ENCODE data around the gene PNPLA8. TPM values are rescaled to one million over a fixed set of nuclear protein-coding genes. Genes with fewer than 3 reads are reported as not detected.

PNPLA8 gene
- polyA plus RNA-seq, 1 experiment: 26.7 TPM

DNA sequence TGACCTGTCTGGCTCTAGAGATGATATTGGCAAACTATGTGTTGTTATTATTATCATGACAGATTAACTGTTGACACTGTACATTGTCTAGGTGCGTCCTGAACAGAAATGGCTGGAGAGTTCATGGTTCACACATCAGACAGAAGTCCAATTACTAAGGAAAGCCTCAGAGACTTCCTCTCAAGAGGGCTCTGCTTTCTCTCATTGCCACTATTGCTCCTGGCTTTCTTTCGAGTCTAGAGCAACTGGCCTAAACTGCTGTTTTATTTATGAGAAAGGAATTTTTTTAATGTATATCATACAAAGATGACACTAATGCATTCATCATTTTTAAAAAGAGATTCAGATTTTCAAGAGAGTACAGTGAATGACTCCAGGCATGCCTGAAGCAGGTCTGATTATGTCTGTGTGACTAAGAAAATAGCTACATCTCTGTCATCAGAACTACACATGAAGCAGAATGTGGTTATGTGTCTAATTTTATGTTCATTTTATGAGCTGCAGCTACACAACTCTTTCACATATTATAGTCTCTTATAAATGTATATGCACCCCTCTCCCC, 100.1 kb downstream of the PNPLA8 start:
- ChIA-PET CTCF (no interaction called here), POLR2A (no interaction called here)
- Histone ChIP-seq H3K4me3 (ENCODE audit: low read depth, low read length) (no peak overlapping the region), H3K27ac (ENCODE audit: low read depth, low read length) (no peak overlapping the region), H3K27me3 (ENCODE audit: control insufficient read depth, insufficient read depth, low read length) (no peaks in the 10 kb centered on the region), H3K9me3 (ENCODE audit: control insufficient read depth, insufficient read depth, low read length) (no peaks in the 10 kb centered on the region)
- TF ChIP-seq, protein P1, sequence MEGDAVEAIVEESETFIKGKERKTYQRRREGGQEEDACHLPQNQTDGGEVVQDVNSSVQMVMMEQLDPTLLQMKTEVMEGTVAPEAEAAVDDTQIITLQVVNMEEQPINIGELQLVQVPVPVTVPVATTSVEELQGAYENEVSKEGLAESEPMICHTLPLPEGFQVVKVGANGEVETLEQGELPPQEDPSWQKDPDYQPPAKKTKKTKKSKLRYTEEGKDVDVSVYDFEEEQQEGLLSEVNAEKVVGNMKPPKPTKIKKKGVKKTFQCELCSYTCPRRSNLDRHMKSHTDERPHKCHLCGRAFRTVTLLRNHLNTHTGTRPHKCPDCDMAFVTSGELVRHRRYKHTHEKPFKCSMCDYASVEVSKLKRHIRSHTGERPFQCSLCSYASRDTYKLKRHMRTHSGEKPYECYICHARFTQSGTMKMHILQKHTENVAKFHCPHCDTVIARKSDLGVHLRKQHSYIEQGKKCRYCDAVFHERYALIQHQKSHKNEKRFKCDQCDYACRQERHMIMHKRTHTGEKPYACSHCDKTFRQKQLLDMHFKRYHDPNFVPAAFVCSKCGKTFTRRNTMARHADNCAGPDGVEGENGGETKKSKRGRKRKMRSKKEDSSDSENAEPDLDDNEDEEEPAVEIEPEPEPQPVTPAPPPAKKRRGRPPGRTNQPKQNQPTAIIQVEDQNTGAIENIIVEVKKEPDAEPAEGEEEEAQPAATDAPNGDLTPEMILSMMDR (IDR thresholded peaks at IDR 0.05; ENCODE audit: low read depth, low read length): no peak
- DNase-seq (ENCODE audit: low read depth, low spot score): no peak

DNA sequence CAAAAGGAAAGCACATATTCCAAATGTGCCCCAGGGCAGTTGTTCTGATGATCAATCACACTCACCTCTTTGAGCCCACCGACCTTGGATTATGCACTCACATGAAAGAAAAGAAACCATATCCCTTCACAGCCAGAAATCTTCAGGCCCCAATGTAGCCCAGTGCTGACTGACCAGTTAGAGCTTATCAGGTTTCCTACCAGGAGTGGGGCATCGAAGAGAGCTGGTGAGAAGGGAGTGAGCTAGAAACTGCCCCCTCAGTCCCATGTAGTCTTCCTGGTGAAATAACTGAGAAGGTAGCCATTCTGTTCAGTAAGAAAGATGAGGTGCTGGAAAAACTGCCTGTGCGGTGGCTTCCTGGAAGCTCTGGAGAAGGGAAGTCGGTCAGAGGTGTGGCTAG, 101.9 kb downstream of the PNPLA8 start:
- H3K27me3 ChIP-seq (ENCODE audit: control insufficient read depth, insufficient read depth, low read length): no peaks in the 10 kb centered on the region
- ChIA-PET CTCF (interaction anchor here (1.7 kb wide), 1 partner anchor 73 kb away, joined by 5 read pairs; no protein-coding TSS in a partner anchor), POLR2A (no interaction called here)
- no peak overlapping the region for H3K27ac ChIP-seq (ENCODE audit: low read depth, low read length)
- no peak overlapping the region for H3K4me3 ChIP-seq (ENCODE audit: low read depth, low read length)
- no peak for DNase-seq (ENCODE audit: low read depth, low spot score)
- TF ChIP-seq, protein P1 (IDR thresholded peaks at IDR 0.05; ENCODE audit: low read depth, low read length): no peak
- no peaks in the 10 kb centered on the region for H3K9me3 ChIP-seq (ENCODE audit: control insufficient read depth, insufficient read depth, low read length)

DNA sequence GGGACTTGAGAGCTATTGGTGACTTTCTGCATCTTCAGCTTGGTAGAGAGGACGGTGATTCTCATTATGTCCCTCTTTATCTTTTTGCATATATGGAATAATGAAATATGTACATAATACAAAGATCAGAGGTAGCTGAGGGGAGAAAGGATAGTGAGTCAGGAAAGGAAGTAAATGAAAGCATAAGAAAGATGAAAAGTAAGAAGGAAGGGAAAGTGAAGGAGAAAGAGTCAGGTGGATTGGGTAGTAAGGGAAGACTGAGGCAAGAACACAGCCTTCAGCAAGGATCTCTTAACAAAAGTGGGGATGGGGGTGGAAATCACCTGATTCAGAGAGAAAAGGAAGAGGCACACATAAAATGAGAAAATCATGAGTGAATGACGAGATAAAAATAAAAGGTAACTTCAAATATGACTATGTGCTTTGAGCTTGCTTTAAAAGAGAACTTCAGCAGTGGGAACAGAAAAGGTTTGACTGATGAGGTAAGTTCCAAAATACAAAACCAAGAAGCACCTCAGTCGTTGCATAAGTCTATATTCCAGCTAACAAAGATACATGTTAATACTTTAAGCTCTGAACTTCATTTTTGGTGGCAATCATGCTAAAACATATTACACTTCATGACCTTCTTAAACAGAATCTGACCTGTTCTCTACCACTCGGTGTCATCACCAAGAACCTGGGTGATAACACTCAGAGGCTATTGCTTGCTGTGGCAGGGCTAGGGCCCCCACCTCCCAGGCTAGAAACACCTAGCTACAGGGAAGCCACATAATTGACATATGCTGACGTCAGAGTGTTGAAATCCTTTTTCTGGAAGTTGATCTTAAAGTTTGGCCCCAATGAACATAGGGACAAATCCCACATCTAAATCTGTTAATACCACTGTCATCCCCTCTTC, 102.6 kb downstream of the PNPLA8 start:
- DNase-seq (ENCODE audit: low read depth, low spot score): no peak
- ChIA-PET CTCF (interaction anchor here (1.7 kb wide), 1 partner anchor 74 kb away, joined by 5 read pairs; no protein-coding TSS in a partner anchor), POLR2A (no interaction called here)

DNA sequence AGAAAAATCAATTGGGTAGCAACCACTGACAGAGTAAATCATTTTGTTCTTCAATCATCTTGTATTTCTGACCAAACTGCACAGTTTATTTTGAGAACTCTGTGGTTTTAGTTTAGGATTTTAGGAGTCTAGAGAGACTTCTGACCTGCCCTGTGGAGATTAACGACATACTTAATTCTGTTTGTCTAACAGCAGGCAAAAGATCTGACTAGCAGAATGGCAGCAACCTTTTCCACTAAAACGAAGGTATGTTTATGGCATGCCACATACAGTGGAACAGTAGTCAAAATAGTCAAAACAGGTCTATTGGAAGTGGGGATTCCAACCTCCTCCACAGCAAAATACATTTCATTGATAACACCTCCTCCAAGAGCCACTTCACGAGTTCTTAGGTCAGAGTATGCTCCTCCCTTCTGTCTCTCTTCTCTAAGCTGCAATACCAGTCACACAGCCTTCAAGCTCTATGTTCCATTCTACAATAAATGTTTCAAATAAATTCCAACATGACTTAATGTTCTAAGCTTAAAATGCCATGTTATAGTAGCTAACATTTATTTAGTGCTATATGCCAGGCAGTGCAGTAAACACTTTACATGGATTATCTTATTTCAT, 104.1 kb downstream of the PNPLA8 start:
- H3K27me3 ChIP-seq (ENCODE audit: control insufficient read depth, insufficient read depth, low read length): no peaks in the 10 kb centered on the region
- CTCF ChIA-PET: interaction anchor here (0.7 kb wide), 1 partner anchor 75 kb away, joined by 3 read pairs; no protein-coding TSS in a partner anchor
- DNase-seq (ENCODE audit: low read depth, low spot score): no peak
- no peak overlapping the region for H3K4me3 ChIP-seq (ENCODE audit: low read depth, low read length)
- POLR2A ChIA-PET: no interaction called here
- TF ChIP-seq, protein P1 (IDR thresholded peaks at IDR 0.05; ENCODE audit: low read depth, low read length): no peak
- H3K27ac ChIP-seq (ENCODE audit: low read depth, low read length): no peak overlapping the region
- H3K9me3 ChIP-seq (ENCODE audit: control insufficient read depth, insufficient read depth, low read length): no peaks in the 10 kb centered on the region

More for the DNA sequence above, 102.6 kb downstream of the PNPLA8 start:
- TF ChIP-seq, protein P1 (IDR thresholded peaks at IDR 0.05; ENCODE audit: low read depth, low read length): no peak
- Histone ChIP-seq H3K27ac (ENCODE audit: low read depth, low read length) (no peak overlapping the region), H3K9me3 (ENCODE audit: control insufficient read depth, insufficient read depth, low read length) (no peaks in the 10 kb centered on the region), H3K4me3 (ENCODE audit: low read depth, low read length) (no peak overlapping the region), H3K27me3 (ENCODE audit: control insufficient read depth, insufficient read depth, low read length) (no peaks in the 10 kb centered on the region)

Other genes starting within 250 kb of the PNPLA8 start
- 0.24 and 0.66 TPM in 2 replicates for gene NRCAM, start 69.7 kb downstream of the PNPLA8 start, polyA plus RNA-seq (2011; rRNA removed)
- 8.4 and 11.4 TPM in 2 replicates for gene THAP5, start 43.6 kb upstream of the PNPLA8 start, polyA plus RNA-seq (2011; rRNA removed)
- 7.8 and 9.3 TPM in 2 replicates for gene DNAJB9, start 43.7 kb upstream of the PNPLA8 start, polyA plus RNA-seq (2011; rRNA removed)

Data from AG04450 (cell line).